HepG2 (cell line): ENCODE measurements around the gene DRC3. TPM values are rescaled to one million over a fixed set of nuclear protein-coding genes. Genes with fewer than 3 reads are reported as not detected.

ENCODE experiments used
- ARNT2 ChIP-seq: sonication (generic); formaldehyde crosslinking; IDR thresholded peaks from 2 replicates; pipeline ENCODE4 v1.8.0; 2022; ENCODE audit warnings: mild to moderate bottlenecking, low read depth, missing genetic modification reagents, moderate library complexity
- MED13 ChIP-seq: sonication (generic); formaldehyde crosslinking; IDR thresholded peaks from 2 replicates; pipeline ENCODE4 v1.5.0; 2020; ENCODE audit warnings: missing genetic modification reagents
- NFKBIZ ChIP-seq: IDR thresholded peaks from 2 replicates; pipeline ENCODE4 v1.6.1; 2018; ENCODE audit warnings: missing genetic modification reagents, missing compliant biosample characterization
- POLR2AphosphoS5 ChIP-seq: IDR thresholded peaks from 2 replicates; pipeline ENCODE4 v1.6.1; 2012; ENCODE audit warnings: low read depth, low read length
- SP5 ChIP-seq: IDR thresholded peaks from 2 replicates; pipeline ENCODE4 v1.6.1; 2016; ENCODE audit warnings: low read depth, borderline replicate concordance
- ZFYVE20 ChIP-seq: sonication (generic); formaldehyde crosslinking; IDR thresholded peaks from 2 replicates; pipeline ENCODE4 v1.8.0; 2023; ENCODE audit warnings: low read depth, mild to moderate bottlenecking, moderate library complexity, missing genetic modification reagents, borderline replicate concordance
- ZMYM3 ChIP-seq: sonication (generic); formaldehyde crosslinking; IDR thresholded peaks from 2 replicates; pipeline ENCODE4 v1.5.1; 2020; ENCODE audit warnings: mild to moderate bottlenecking, missing genetic modification reagents
- ZNF7 ChIP-seq: IDR thresholded peaks from 2 replicates; pipeline ENCODE4 v1.6.1; 2016; ENCODE audit warnings: missing biosample characterization, missing genetic modification reagents
- polyA plus RNA-seq, 8 experiments: library from polyadenylated mRNA; depleted of rRNA in 3 of 8; stranded (reverse) in 7 of 8; unstranded in 1 of 8; fragments of >200 nt; fragmentation: Illumina TruSeq in 4 of 8; extraction: Trizol in 4 of 8; gene quantifications; 2 replicates each; pipeline versions ENCODE4 v1.2.1 to v1.2.3, GENCODE V29; 2011 to 2016; ENCODE audit warnings: low read depth in 4 of 8, missing spikeins in 1 of 8, mixed read lengths in 1 of 8; ENCODE audit not compliant: insufficient read depth in 1 of 8
- total RNA-seq, 5 experiments: library from RNA; depleted of rRNA; stranded (reverse); fragments of >200 nt; fragmentation: Illumina TruSeq; extraction: Trizol; gene quantifications; 2 replicates each; pipeline ENCODE4 v1.2.3, GENCODE V29; 2016; ENCODE audit warnings: low read depth in 1 of 5
- TF ChIP-seq, protein P1 (sequence below): fragments of 450-650 bp; IDR thresholded peaks from 2 replicates; pipeline ENCODE4 v1.6.1; 2017; ENCODE audit warnings: mild to moderate bottlenecking
- TF ChIP-seq, protein P2 (sequence below): sonication (generic); formaldehyde crosslinking; IDR thresholded peaks from 2 replicates; pipeline ENCODE4 v1.4.0; 2020; ENCODE audit warnings: missing genetic modification reagents
- TF ChIP-seq, protein P3 (sequence below): sonication (generic); formaldehyde crosslinking; IDR thresholded peaks from 2 replicates; pipeline ENCODE4 v1.8.1; 2022; ENCODE audit warnings: low read depth, mild to moderate bottlenecking, missing genetic modification reagents
- TF ChIP-seq, protein P4 (sequence below), 2 experiments: fragments of 450-650 bp in 1 of 2; sonication (generic) in 1 of 2; formaldehyde crosslinking in 1 of 2; IDR thresholded peaks; 2 replicates each; pipeline versions ENCODE4 v1.6.1 to v1.8.0; 2016 to 2022; ENCODE audit warnings: antibody characterized with exemption in 1 of 2, mild to moderate bottlenecking in 1 of 2, missing genetic modification reagents in 1 of 2

DRC3 gene
- total and polyA plus RNA-seq, 2 of the 13 experiments (the other 11 are each of a cell fraction or from before 2014, with no cell fraction given), result 0.53 to 0.87 TPM

DNA sequence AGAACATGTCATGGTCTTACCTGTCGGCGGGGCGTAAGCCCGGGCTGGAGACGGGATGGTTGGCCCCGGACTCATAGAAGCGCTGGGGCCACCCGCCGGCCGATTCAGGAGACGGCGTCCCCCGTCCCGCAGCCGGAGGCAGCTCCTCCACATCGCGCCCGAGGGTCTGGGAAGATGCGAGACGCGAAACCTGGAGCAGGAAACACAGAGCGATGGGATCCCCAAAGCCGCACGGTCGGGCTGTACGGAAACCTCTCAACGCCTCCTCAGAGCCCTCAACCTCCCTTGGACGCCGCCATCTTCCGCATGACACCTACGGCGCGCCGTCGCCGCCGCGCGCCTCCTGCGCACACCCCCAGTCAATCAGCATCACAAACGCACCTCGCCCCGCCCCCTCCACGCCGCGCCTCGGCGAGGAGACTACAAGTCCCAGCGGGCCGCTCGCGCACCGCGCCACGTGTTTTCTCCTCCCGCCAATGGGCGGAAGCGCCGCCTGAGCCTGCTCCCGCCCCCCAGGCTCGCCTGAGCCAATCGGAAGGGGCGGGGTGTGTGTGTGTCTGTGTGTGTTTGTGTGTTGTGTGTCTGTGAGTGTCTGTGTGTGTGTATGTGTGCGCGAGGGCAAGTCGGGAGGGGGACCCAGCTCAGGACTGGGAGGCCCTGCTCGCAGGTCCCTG lies 66.3 kb downstream of the DRC3 start, which contains the start of the genes ATPAF2 and GID4 (continued):
- TF ChIP-seq MED13 (CRISPR knock-in tag), result peak; percentile 62; the same call in 1 of the 2 replicates
- TF ChIP-seq, protein P1, sequence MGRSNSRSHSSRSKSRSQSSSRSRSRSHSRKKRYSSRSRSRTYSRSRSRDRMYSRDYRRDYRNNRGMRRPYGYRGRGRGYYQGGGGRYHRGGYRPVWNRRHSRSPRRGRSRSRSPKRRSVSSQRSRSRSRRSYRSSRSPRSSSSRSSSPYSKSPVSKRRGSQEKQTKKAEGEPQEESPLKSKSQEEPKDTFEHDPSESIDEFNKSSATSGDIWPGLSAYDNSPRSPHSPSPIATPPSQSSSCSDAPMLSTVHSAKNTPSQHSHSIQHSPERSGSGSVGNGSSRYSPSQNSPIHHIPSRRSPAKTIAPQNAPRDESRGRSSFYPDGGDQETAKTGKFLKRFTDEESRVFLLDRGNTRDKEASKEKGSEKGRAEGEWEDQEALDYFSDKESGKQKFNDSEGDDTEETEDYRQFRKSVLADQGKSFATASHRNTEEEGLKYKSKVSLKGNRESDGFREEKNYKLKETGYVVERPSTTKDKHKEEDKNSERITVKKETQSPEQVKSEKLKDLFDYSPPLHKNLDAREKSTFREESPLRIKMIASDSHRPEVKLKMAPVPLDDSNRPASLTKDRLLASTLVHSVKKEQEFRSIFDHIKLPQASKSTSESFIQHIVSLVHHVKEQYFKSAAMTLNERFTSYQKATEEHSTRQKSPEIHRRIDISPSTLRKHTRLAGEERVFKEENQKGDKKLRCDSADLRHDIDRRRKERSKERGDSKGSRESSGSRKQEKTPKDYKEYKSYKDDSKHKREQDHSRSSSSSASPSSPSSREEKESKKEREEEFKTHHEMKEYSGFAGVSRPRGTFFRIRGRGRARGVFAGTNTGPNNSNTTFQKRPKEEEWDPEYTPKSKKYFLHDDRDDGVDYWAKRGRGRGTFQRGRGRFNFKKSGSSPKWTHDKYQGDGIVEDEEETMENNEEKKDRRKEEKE, result no peak
- TF ChIP-seq, protein P2, sequence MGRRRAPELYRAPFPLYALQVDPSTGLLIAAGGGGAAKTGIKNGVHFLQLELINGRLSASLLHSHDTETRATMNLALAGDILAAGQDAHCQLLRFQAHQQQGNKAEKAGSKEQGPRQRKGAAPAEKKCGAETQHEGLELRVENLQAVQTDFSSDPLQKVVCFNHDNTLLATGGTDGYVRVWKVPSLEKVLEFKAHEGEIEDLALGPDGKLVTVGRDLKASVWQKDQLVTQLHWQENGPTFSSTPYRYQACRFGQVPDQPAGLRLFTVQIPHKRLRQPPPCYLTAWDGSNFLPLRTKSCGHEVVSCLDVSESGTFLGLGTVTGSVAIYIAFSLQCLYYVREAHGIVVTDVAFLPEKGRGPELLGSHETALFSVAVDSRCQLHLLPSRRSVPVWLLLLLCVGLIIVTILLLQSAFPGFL (CRISPR knock-in tag), result no peak
- TF ChIP-seq, protein P3, sequence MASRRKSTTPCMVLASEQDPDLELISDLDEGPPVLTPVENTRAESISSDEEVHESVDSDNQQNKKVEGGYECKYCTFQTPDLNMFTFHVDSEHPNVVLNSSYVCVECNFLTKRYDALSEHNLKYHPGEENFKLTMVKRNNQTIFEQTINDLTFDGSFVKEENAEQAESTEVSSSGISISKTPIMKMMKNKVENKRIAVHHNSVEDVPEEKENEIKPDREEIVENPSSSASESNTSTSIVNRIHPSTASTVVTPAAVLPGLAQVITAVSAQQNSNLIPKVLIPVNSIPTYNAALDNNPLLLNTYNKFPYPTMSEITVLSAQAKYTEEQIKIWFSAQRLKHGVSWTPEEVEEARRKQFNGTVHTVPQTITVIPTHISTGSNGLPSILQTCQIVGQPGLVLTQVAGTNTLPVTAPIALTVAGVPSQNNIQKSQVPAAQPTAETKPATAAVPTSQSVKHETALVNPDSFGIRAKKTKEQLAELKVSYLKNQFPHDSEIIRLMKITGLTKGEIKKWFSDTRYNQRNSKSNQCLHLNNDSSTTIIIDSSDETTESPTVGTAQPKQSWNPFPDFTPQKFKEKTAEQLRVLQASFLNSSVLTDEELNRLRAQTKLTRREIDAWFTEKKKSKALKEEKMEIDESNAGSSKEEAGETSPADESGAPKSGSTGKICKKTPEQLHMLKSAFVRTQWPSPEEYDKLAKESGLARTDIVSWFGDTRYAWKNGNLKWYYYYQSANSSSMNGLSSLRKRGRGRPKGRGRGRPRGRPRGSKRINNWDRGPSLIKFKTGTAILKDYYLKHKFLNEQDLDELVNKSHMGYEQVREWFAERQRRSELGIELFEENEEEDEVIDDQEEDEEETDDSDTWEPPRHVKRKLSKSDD (CRISPR knock-in tag), result peak; percentile 43; the same call in 1 of the 2 replicates
- TF ChIP-seq, protein P4, sequence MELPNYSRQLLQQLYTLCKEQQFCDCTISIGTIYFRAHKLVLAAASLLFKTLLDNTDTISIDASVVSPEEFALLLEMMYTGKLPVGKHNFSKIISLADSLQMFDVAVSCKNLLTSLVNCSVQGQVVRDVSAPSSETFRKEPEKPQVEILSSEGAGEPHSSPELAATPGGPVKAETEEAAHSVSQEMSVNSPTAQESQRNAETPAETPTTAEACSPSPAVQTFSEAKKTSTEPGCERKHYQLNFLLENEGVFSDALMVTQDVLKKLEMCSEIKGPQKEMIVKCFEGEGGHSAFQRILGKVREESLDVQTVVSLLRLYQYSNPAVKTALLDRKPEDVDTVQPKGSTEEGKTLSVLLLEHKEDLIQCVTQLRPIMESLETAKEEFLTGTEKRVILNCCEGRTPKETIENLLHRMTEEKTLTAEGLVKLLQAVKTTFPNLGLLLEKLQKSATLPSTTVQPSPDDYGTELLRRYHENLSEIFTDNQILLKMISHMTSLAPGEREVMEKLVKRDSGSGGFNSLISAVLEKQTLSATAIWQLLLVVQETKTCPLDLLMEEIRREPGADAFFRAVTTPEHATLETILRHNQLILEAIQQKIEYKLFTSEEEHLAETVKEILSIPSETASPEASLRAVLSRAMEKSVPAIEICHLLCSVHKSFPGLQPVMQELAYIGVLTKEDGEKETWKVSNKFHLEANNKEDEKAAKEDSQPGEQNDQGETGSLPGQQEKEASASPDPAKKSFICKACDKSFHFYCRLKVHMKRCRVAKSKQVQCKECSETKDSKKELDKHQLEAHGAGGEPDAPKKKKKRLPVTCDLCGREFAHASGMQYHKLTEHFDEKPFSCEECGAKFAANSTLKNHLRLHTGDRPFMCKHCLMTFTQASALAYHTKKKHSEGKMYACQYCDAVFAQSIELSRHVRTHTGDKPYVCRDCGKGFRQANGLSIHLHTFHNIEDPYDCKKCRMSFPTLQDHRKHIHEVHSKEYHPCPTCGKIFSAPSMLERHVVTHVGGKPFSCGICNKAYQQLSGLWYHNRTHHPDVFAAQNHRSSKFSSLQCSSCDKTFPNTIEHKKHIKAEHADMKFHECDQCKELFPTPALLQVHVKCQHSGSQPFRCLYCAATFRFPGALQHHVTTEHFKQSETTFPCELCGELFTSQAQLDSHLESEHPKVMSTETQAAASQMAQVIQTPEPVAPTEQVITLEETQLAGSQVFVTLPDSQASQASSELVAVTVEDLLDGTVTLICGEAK (IDR thresholded peaks at IDR 0.05), result no peak
- TF ChIP-seq, protein P4 (CRISPR knock-in tag; IDR thresholded peaks at IDR 0.05), result no peak; the same call in 1 of the 2 replicates
- peak; percentile 10; the same call in 1 of the 2 replicates for TF ChIP-seq ZMYM3 (CRISPR knock-in tag)
- peak; percentile 84; the same call in 1 of the 2 replicates for TF ChIP-seq SP5 (CRISPR knock-in tag)
- no peak for TF ChIP-seq ZNF7 (CRISPR knock-in tag)
- TF ChIP-seq ARNT2 (CRISPR knock-in tag), result peak; percentile 70; the same call in 1 of the 2 replicates
- peak; percentile 65; the same call in 1 of the 2 replicates for TF ChIP-seq NFKBIZ
- peak; percentile 75 for TF ChIP-seq POLR2AphosphoS5
- no peak for TF ChIP-seq ZFYVE20
